Measurements from ENCODE around the gene ABLIM2. TPM values are rescaled to one million over a fixed set of nuclear protein-coding genes. Genes with fewer than 3 reads are reported as not detected.

ABLIM2 gene
- total and polyA plus RNA-seq, 2 experiments from 2014 or later: 4.9 to 5.8 TPM

DNA sequence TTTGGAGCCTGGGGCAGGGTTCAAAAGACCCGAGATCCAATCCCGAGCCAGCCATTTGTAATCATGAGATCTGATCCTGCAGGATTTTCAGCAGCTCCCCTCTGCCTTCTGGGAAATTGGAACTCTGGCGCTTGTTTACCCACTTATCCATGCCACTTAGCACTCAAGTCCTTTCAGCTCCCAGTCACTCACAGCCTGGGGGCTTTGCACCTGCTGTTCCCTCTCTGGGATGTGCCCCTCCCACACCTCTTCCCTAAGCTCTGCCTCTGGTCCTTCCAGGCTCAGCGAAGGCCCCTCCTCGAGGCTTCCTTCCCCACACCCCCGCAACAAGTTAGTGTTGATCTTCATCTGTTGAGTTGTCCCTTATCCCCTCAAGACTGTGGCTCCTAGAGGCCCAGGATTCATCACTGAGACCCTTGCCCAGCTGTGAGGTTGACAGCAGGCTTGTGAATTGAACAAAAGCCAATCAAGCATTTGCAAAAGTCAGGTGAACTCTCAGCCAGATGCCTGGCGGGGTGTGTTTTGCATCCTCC lies 119.8 kb downstream of the ABLIM2 start:
- Histone ChIP-seq H3K27ac (no peak overlapping the region), H3K4me1 (ENCODE audit: low read depth) (peaks cover 3% of the 10 kb centered on the region), H3K36me3 (no peaks in the 10 kb centered on the region), H3K4me3 (no peak overlapping the region), H3K9me3 (ENCODE audit: low read depth) (no peaks in the 10 kb centered on the region), H3K27me3 (no peaks in the 10 kb centered on the region)
- peak in 1 of 2 donors; percentile 23 for DNase-seq (ENCODE audit: low read depth in 1 of 2, low spot score in 1 of 2)
- no peak for TF ChIP-seq CTCF (IDR thresholded peaks at IDR 0.05; ENCODE audit: low read depth, low read length)

DNA sequence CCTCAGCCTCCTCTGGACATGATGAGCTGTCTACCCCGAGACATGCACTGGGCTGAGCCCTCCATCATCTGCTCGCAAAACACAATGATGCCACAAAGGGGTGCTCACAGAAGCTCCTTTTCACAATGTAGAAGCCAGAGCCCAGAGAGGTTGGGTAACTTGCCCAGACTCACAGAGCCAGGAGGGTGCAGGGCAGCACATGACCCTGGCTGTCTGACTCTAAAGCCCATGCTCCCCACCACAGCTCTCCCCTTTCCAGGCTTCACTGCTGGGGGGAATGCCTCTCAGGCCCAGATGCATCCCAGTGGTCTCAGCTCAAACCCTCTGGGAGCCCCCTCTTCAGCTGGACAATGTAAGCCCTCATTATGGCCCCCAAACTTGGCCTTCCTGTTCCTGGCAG lies 120.5 kb downstream of the ABLIM2 start:
- no peak overlapping the region for H3K4me3 ChIP-seq
- DNase-seq (ENCODE audit: low read depth in 1 of 2, low spot score in 1 of 2): no peak
- no peaks in the 10 kb centered on the region for H3K36me3 ChIP-seq
- TF ChIP-seq CTCF (IDR thresholded peaks at IDR 0.05; ENCODE audit: low read depth, low read length): no peak
- no peaks in the 10 kb centered on the region for H3K9me3 ChIP-seq (ENCODE audit: low read depth)
- no peak overlapping the region for H3K27ac ChIP-seq
- no peaks in the 10 kb centered on the region for H3K27me3 ChIP-seq
- peaks cover 3% of the 10 kb centered on the region for H3K4me1 ChIP-seq (ENCODE audit: low read depth)

- Histone ChIP-seq H3K4me1 (ENCODE audit: low read depth) (peaks cover 3% of the 10 kb centered on the region), H3K27ac (no peak overlapping the region), H3K27me3 (no peaks in the 10 kb centered on the region), H3K4me3 (no peak overlapping the region), H3K36me3 (no peaks in the 10 kb centered on the region), H3K9me3 (ENCODE audit: low read depth) (no peaks in the 10 kb centered on the region)
- TF ChIP-seq CTCF (IDR thresholded peaks at IDR 0.05; ENCODE audit: low read depth, low read length): no peak
- no peak for DNase-seq (ENCODE audit: low read depth in 1 of 2, low spot score in 1 of 2)
Observed at GRCh38 chr4:8037150-8037769, 121.4 kb downstream of the ABLIM2 start.

DNA sequence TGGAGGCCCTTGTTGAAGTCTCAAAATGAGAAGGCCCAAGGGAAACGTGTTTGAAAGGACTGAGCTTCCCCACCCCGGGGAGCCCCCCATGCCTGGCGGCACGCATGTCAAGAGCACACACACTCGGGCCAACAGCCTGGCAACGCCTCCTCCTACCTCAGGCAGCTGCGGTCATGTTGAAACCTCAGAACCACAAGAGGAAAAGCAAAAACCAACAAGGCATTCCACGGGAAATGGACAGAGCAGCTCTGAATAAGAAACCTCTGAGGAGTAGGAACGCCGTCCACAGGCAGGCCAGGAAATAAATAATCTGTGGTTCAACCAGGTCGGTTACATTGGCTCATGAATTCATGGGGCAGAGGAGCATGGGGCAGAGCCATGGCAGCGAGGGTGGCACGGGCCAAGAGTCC lies 123.2 kb downstream of the ABLIM2 start:
- Histone ChIP-seq H3K27ac (no peak overlapping the region), H3K27me3 (no peaks in the 10 kb centered on the region), H3K4me3 (no peak overlapping the region), H3K4me1 (ENCODE audit: low read depth) (peaks cover 3% of the 10 kb centered on the region), H3K36me3 (no peaks in the 10 kb centered on the region), H3K9me3 (ENCODE audit: low read depth) (no peaks in the 10 kb centered on the region)
- no peak for TF ChIP-seq CTCF (IDR thresholded peaks at IDR 0.05; ENCODE audit: low read depth, low read length)
- DNase-seq (ENCODE audit: low read depth in 1 of 2, low spot score in 1 of 2): peak in 1 of 2 donors; percentile 76

- H3K9me3 ChIP-seq (ENCODE audit: low read depth): no peaks in the 10 kb centered on the region
- DNase-seq (ENCODE audit: low read depth in 1 of 2, low spot score in 1 of 2): no peak
Observed at GRCh38 chr4:8033829-8034528, 124.6 kb downstream of the ABLIM2 start.

More at GRCh38 chr4:8033829-8034528, 124.6 kb downstream of the ABLIM2 start:
- Histone ChIP-seq H3K27ac (no peak overlapping the region), H3K4me3 (no peak overlapping the region), H3K27me3 (no peaks in the 10 kb centered on the region), H3K36me3 (no peaks in the 10 kb centered on the region), H3K4me1 (ENCODE audit: low read depth) (peaks cover 3% of the 10 kb centered on the region)
- no peak for TF ChIP-seq CTCF (IDR thresholded peaks at IDR 0.05; ENCODE audit: low read depth, low read length)

All from cardiac muscle cell (in vitro differentiated cells and primary cell).